ENCODE data around the gene FXYD7.
A peak's percentile ranks its signal among the peaks of the same experiment; 100 is the strongest.
"Not testable (repeated sequence)": the region's sequence is repeated elsewhere in the genome, so short reads cannot be mapped to it uniquely, and the experiment has no call there.

FXYD7 gene

GRCh38 chr19:35146746-35147459 is 3.8 kb downstream of the FXYD7 start:
- no peak for DNase-seq

- peak; percentile 33 for DNase-seq
Measured at GRCh38 chr19:35149463-35149862, 6.4 kb downstream of the FXYD7 start.

- DNase-seq, result no peak
Measured at GRCh38 chr19:35150445-35150844, 7.4 kb downstream of the FXYD7 start.

GRCh38 chr19:35151273-35152065 is 8.4 kb downstream of the FXYD7 start:
- DNase-seq, result no peak

GRCh38 chr19:35153129-35153522 is 10.1 kb downstream of the FXYD7 start:
- not testable (repeated sequence) for DNase-seq

GRCh38 chr19:35153701-35154524 is 10.9 kb downstream of the FXYD7 start:
- peak; percentile 81 for DNase-seq

GRCh38 chr19:35154525-35155406 is 11.7 kb downstream of the FXYD7 start, which contains the start of gene FXYD5:
TSS of gene FXYD5 (plus strand) at chr19:35154735. CDS start at chr19:35155551, 816 bp downstream.
- DNase-seq, result peak; percentile 87

GRCh38 chr19:35155441-35155840 is 12.4 kb downstream of the FXYD7 start:
- DNase-seq, result peak; percentile 44

GRCh38 chr19:35155981-35156672 is 13.1 kb downstream of the FXYD7 start:
- DNase-seq, result no peak

- no peak for DNase-seq
Measured at GRCh38 chr19:35156673-35157014, 13.6 kb downstream of the FXYD7 start.

GRCh38 chr19:35157431-35157830 is 14.4 kb downstream of the FXYD7 start:
- no peak for DNase-seq

GRCh38 chr19:35159606-35160005 is 16.6 kb downstream of the FXYD7 start:
- DNase-seq, result no peak

- no peak for DNase-seq
Measured at GRCh38 chr19:35160629-35161433, 17.8 kb downstream of the FXYD7 start.

GRCh38 chr19:35161434-35161743 is 18.3 kb downstream of the FXYD7 start:
- no peak for DNase-seq

- no peak for DNase-seq
Measured at GRCh38 chr19:35162471-35163326, 19.6 kb downstream of the FXYD7 start.

GRCh38 chr19:35164418-35164817 is 21.4 kb downstream of the FXYD7 start:
- no peak for DNase-seq

- DNase-seq, result no peak
Measured at GRCh38 chr19:35165200-35166058, 22.4 kb downstream of the FXYD7 start.

- DNase-seq, result peak; percentile 68
Measured at GRCh38 chr19:35166100-35167063, 23.3 kb downstream of the FXYD7 start.
